ENCODE data around the gene CHCHD3.

Gene CHCHD3

DNA sequence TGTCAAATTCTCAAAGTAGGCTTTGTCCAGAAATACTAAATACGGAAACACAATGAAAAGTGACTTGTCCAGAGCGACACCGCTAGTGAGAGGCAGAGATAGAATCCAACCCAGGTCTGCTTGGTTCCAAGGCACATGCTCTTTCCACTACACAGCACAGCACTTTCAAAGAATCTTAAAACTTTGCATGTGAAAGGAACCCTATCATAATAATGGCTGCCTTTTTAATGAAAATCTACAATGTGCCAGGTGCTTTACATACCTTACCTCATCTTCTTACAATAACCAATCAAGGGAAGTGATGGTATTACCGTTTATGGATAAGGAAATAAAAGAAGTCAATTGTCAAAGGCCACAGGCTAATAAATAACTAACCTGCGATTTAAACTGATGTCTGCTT, 2.6 kb downstream of the CHCHD3 start:
- no peak for DNase-seq (ENCODE audit: low read depth, low spot score)

DNA sequence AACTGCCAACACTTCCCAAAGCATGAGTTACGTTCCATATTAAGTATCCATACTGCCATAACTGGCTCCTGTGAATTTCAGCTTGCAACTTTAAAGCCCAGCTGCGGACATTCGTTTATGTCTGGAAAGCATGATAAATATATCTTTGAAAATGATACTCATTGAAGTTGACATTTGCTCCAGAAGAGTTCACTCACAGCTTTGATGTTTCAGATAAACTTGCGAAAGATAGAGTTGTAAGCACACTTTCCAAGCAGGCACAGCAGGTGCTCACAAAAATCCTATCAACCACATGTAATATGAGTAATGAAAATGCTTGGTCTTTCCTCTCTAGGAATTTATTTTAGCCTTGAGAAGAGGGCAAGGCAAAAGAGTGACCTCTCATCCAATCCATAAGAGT, 4.5 kb downstream of the CHCHD3 start:
- no peak for DNase-seq (ENCODE audit: low read depth, low spot score)

DNA sequence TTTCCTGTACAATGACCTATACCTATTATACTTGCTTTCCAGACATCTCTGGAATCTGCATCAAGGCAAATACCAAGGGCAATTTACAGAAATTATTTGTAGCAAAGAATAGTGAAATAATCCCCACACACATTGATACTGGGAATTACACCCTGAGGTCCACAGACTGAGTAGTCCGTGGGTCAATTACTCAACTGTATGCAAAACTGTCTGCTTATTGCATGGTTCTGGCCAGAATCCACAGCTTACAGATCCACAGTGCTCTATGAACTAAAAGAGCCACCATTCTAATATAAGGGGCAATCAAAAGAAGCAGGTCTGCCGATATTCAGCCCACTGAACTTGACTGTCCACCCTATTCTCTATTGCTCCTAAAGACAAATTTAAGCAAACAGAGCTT, 5.7 kb downstream of the CHCHD3 start:
- no peak for DNase-seq (ENCODE audit: low read depth, low spot score)

DNA sequence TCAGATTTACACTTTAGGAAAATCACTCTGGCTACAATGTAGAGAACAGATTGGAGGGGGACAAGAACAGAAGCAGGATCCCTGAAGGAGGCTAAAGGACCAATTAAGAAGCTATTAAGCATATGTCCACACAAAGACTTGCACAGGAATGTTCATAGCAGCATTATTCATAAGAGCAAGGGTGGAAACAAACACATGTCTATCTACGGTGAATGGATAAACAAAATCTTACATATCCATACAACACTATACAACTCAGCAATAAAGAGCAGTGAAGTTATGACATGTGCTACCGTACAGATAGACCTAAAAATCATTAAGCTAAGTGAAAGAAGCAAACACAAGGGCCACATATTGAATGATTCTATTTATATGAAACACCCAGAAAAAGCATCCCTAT, 10.4 kb downstream of the CHCHD3 start:
- no peak for DNase-seq (ENCODE audit: low read depth, low spot score)

DNA sequence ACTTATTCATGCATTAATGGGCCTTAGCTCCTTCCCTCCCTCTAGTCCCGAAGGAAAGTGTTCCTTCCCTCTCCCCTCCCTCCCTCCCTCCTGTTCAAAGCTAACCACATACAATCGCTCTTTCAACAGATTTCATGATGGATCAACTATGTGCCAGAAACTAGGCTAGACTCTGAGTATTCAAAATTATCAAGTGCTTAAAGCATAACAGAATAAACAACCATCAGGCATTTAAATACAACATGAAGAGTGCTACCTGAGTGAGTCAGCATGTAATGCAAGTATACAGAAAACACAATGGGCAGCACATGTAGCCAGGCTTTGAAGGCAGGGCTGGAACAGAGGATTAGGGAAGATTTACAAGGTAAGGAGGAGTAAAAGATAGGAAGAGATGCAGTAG, 11.3 kb downstream of the CHCHD3 start:
- no peak for DNase-seq (ENCODE audit: low read depth, low spot score)

DNA sequence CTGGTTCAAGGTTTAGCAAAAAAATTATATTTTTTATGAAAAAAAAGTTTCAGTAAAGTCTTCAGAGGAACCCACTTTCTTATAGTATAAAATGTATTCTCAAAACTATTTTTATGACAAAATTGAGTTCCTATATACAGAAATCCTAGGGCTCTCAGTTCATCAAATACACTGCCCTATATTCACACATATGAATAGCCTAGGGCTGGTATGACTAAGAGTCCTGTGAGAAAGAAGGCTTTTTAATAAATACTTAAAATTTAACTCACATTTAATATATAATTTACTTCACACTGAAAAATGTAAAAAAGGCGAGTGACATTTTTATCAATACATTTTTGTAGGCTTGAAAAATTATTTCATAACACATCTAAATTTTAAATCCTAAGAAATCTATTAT, 16.6 kb downstream of the CHCHD3 start:
- no peak for DNase-seq (ENCODE audit: low read depth, low spot score)

DNA sequence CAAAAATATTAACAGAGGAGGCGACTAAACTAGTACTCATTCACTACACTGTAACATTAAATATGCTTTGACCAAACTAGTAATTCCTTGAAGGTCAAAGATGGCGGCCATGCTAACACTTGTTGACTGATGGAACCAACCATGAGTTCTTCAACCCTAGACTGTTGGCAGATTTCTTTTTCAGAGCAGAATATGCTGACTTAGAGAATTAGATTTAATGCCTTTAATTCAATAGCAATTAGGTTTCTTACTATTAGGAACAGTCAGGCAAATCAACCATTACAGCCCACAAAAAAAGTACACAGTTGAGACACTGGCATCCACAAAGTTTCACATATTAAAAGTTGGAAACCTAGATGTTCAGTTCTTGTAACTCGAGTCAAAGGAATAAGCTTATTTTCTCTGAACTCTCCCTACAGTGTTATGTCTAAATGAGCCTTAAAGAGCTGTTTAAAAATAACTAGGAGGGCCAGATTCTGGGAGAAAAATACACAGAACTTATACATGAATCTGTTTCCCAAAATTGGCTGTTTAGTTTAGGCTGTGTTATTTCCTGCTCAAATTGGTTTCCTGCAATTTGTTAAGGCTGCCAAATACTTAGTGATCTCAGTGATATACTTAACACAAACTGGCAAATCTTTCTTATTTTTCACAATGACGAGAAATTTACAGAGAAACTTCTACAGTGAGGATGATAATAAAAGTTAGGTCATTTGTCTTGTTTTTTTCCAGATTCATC, 17.6 kb downstream of the CHCHD3 start:
- DNase-seq (ENCODE audit: low read depth, low spot score): no peak

DNA sequence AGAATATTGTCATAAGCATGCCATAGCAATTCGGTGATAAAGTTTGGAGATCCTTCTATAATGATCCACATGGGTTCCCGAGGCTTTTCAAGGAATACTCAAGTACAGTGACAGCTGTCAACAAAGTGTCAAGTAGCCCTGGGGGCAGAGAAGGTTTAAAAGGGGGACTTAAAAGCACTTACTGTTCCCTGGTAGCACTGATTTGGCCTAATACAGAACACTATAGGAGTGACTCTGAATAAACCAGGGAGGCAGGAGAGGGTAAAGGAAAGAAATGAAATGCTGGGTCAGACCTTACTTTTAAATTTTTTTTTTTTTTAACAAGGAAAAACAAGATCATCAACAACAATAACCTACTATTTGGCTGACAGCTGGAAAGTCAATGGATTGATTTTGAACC, 20.1 kb downstream of the CHCHD3 start:
- no peak for DNase-seq (ENCODE audit: low read depth, low spot score)

DNA sequence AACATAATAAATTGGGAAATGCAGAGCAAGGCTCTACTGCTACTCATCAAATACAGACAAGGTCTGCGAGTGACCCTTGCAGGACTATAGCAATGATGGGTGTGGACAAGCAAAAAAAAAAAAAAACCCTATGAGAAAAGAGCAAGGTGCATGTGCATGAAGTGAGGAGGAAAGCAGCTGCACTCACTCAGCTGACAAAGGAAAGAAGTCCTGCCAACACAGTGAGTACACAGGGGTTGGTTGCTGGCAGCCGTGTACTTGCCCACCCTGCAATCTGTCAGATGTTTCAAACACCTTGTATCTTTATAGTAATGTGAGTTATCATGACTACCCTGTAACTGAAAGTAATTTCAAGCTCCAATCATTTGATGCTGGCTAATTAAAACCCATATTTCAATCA, 20.5 kb downstream of the CHCHD3 start:
- DNase-seq (ENCODE audit: low read depth, low spot score): no peak

DNA sequence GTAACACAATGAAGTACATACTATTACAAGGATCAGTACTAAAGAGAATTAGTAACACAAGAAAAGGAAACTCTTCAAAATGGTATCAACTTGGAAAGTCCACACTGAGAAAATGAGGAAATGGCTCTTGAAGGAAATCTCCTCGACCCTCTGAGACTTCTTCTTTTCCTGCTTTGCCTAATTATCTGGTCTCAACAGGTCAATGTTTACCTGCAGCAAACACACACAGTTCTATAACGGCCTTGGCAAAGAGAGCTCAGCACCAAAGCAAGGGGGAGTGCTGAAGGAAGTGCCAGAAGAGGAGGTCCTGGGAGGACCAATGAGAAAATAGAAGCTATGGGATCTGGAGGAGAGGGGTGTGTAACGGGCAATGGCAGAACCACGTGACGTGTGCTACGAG, 21.9 kb downstream of the CHCHD3 start:
- no peak for DNase-seq (ENCODE audit: low read depth, low spot score)

DNA sequence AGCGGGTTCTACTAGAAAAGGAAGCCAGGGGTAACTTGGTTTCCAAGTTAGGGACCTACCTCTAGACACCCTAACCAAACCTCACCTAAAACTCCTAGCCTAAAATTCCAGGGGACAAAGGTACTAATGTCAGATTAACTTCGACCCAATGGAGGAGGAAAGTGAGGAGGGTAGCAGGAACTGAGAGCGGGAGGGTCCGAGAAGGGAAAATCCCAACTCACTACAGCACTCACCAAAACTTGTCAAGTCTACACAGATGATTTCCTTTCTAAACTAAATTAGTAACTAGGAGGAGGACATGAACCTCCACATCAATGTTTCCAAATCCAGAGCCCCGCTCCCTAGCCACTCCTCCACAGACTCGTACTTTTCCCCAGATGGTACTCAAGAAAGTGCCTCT, 22.6 kb downstream of the CHCHD3 start:
- DNase-seq (ENCODE audit: low read depth, low spot score): no peak

DNA sequence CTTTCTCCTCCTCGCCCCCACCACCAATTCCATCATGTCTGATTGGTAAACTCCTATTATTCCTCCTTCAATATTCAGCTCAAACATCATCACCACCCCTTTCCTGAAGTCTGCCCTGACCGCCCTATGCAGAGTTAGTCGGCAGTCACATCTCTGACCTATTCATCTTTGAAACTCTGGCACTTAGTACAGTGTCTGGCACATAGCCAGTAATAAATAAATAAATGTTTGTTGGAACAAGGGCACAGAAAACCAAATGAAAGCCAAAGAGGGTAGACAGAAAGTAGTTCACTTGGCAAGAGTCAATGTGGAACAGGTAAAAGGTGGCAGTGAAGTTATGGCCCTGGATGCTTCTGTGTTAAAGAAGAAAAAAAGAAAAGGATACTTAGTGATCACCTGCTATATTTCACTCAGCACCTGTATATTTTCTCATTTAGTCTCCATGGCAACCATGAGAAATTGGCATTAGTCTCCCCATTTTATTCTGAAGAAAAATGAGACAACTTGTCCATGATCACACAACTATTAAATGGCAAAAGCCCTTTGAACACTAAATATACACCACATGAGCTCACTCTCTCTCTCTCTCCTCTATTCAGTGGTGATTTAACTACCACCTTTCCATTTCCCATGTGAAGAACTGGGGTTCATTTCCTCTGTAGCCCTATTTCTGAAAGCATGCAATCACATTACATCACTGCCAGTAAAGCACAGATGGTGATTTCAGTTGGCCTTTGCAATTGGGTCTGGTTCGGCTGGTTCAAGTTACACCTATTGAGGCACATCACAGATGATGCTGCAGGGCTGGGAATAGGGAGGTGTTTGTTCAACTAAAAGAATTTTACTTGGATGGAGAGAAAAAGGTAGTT, 25.3 kb downstream of the CHCHD3 start:
- no peak for DNase-seq (ENCODE audit: low read depth, low spot score)

DNA sequence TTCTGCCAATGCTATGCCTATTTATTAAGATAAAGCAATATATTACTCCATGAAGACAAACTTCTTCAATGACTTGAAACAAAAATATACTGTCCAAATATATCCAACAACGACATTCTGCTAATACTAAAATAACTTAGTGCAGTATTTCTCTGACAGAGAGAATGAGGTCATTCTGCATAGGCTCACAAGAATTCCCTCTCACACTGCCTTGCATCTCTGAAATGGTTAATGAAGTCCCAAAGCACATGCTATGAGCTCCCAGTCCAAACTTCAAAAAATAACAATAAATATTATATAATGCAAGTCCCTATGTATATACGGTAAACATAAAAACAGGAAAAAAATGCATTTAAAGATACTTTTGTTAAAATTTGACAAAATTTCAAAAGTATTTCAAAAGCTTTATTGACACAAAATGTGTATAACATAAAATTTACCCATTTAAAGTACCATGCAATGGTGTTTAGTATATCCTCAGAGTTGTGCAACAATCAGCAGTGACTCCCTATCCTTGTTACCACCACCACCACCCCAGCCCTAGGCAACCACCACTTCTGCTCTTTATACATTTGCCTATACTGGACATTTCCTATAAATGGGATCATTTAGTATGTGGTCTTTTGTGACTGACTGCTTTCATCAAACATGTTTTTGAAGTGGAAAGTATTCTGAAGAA, 27.6 kb downstream of the CHCHD3 start:
- DNase-seq (ENCODE audit: low read depth, low spot score): no peak

DNA sequence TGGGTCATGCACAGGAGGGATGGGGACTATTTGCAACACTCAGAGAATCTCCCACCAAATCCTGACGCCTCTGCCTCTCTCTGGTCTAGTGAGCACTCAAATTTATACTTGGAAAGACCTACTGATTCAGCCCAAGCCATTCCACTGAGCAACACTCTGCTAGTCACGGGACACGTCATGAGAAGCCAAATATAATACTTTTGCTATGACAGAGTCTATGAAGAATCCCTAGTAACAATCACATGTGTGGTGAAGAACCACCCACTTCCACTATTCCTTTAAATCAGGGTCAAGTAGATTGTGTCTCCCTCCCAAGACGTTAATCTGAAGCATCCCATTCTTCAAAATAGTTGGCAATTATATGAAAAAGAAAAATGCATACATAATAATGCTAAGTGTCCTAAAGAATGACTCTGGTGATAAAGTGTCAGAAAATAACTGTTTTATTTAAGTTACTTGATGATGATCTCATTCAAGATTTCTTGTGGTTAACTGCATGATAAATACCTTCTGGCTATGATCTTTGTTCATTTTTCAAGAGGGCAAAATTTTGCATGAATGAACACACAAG, 28.5 kb downstream of the CHCHD3 start:
- no peak for DNase-seq (ENCODE audit: low read depth, low spot score)

DNA sequence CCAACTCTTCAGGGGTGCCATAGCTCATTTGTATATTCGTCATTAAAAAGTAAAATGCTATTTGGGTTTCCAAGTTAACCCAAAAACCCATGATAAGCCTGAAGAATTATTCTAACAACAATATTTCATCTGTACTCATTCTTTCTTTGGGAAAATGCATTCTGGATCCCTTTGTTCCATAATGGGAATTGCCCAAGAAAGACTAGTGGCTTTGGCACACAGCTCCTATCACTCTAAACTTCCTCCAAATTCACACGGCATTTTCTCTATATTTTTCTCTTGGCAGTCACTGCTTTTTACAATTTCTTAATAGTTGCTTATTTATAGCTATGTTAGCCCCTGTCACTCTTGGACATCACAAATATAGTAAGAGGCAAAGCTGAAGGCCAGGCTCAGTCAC, 29.1 kb downstream of the CHCHD3 start:
- no peak for DNase-seq (ENCODE audit: low read depth, low spot score)

DNA sequence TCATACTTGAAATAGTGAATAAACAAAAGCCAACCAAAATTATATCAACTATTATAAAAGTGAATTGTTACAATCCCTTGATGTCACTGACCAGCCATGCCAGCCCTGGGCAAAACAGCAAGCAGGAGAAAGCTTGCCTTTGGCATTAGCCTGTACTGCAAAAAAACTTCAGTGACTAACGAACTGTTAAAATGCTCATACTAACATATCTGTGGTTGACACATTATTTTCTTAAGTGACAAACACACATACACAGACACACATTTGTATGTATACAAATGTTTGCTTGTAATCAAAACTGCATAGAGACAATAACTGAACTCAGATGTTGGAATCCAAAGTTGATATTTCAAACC, 29.5 kb downstream of the CHCHD3 start:
- no peak for DNase-seq (ENCODE audit: low read depth, low spot score)

DNA sequence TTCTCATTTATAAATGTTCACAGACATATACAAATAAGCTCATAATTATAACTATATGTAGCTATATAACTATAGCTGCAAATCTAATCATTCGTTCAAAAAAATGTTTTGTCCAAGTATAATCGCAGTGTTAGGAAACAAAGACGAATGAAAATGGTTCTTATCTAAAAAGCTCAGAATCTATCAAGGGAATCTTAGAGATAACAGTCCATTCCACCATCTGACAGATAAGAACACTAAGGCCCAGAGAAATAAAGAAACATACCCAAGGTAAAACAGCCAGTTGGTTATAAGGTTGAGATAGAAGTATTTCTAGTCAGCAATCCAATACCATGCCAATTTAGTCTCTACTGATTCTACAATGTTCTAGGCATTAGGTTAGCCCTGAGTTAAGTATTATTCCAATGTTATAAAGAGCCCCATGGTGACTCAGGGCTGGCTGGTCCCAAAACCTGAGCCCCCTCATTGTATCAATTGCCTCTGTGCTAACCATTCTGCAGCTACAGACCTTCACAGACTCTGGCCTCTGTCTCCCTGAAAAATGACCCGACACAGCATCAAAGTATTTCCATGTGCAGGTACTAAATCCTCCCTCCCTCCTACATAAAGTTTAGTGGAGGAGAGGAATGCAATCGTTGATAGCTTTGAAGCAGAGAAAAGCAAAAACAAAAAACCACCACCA, 30.0 kb downstream of the CHCHD3 start:
- DNase-seq (ENCODE audit: low read depth, low spot score): no peak

DNA sequence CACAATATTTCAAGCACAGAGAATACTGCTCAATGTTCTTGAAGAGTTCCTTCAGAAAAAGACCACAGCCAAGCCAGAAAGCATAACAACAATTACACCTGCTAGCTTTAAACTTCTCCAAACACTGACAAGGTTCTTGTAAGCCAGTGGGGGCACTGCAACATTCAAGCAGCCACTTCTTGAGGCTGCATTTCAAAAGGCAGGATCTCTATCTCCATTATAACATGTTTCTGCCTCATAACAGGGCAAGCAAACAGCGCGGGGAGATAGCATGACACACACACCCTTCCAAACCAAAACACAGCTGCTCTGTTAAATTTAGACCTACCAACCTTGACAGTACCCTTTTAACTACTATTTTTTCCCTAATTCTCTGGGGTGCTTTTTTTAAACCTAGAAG, 30.8 kb downstream of the CHCHD3 start:
- DNase-seq (ENCODE audit: low read depth, low spot score): no peak

DNA sequence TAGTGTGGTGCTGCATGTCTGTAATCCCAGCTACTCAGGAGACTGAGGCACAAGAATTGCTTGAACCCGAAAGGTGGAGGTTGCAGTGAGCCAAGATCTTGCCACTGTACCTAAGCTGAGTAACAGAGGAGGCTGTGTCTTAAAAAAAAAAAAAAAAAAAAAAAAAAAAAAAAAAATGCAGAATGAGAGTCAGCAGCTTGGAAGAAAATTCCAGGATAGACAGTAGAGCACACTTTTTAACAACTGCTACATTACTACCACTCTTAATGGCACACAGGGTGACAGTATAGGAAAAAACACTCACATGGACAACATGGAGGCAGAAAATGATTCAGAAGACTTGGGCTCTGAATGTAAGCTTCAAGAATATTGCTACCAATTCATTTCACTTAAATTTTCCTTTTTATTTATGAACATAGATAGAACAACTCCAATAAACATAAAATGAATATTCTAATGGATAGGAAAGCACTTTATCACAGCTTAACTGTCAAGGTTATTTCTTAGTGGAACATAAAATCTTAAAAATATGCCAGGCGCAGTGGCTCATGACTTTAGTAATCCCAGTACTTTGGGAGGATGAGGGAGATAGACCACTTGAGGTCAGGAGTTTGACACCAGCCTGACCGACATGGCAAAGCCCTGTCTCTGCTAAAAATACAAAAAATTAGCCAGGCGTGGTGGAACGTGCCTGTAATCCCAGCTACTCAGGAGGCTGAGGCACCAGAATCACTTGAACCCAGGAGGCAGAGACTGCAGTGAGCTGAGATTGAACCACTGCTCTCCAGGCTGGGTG, 31.5 kb downstream of the CHCHD3 start:
- DNase-seq (ENCODE audit: low read depth, low spot score): no peak

DNA sequence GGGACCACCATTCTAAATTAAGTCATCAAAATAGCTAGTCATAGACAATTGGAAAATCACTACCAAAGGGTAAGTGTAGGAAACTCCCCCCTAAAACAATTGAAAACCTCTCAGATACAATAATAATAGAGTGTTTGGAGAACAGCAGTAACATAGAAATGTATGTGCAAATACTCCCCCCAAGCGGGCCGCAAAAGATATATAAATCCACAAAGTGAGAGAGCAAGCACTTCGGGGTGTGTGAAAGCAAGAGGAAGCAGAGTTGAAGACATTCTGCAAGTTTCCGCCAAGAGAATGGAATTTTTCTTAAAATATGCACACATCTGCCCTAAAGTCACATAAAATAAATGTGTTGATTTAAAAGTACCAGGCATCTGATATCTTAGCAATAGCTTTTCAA, 33.3 kb downstream of the CHCHD3 start:
- no peak for DNase-seq (ENCODE audit: low read depth, low spot score)

DNA sequence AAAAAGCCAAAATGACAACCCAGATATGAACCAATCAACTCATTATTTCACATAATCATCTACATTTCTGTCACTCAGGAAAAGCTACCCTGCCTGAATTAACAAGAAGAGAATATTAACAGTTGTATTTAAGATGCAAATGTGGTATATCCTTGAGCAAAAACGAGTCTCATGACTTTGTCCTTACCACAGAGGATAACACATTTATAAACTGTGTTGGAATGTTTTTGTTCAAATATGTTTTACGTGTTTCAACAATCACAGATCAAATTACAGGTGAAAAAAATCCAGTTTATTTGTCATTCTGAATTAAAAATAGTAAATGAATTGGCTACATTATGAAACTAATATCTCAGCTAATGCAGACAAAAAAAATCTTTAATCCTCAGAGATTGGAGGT, 34.6 kb downstream of the CHCHD3 start:
- no peak for DNase-seq (ENCODE audit: low read depth, low spot score)

All from activated CD4-positive, CD25-positive, alpha-beta regulatory T cell treated with anti-CD3 and anti-CD28 coated beads, Interleukin-2, amount 50 U/mL, for 16 hours (primary cell).